NCI-H1694 (cell line): ENCODE results near the gene NOLC1.
A peak's percentile ranks its signal among the peaks of the same experiment; 100 is the strongest.

Source experiments
- DNase-seq: peaks from one replicate; lab custom pipeline; 2025; lab: John Stamatoyannopoulos, UW

NOLC1 gene

DNA sequence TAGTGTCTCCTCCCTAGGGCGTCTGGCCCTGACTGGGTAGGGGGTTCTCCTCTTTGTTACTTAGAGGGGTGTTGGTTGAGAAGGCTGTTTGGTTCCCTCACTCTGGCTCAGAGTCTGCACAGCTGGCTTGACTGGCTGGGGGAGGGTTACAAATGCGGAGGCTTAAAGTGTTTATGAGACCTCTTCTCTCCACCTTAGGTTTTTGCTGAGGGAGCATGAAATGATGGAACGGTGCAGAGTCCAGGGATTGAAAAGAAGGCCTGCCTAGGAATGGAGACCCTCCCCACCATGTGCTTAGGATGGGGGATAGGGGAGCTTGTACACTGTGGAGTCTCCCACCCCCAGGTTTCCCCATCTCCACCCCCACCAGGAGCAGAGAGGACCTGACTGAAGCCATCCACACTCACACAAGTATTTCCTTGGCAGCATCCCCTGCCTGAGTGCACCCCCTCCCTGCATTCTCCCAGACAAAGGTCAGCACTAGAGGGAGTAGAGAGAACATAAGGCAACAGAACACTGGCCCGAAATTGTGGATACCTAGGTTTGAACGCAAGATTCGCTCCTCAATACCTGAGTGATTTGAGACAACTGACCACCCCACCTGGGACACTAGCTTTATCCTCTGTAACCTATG is 30.3 kb upstream of the NOLC1 start:
- DNase-seq, result no peak

DNA sequence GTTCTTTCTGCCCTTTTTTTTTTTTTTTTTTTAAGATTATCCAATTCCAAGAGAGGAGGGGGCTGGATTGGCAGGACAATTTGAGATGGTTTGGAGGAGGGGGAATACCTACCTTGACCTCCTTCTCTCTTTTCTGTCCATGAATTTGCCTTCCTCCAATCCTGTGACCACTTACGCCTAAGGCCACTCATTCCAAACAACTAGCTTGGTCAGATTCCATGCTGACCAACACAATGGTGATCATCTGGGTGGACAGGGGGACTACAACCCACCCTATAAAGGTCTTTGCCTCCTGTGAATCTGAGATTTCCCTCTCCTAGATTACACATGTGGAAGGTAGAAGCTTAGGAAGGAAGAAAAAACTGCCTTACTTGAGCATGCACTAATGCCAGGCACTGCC is 29.7 kb upstream of the NOLC1 start:
- no peak for DNase-seq

GRCh38 chr10:102123223-102123622 is 29.0 kb upstream of the NOLC1 start:
- no peak for DNase-seq

GRCh38 chr10:102131286-102132170 is 20.7 kb upstream of the NOLC1 start:
- DNase-seq, result no peak

DNA sequence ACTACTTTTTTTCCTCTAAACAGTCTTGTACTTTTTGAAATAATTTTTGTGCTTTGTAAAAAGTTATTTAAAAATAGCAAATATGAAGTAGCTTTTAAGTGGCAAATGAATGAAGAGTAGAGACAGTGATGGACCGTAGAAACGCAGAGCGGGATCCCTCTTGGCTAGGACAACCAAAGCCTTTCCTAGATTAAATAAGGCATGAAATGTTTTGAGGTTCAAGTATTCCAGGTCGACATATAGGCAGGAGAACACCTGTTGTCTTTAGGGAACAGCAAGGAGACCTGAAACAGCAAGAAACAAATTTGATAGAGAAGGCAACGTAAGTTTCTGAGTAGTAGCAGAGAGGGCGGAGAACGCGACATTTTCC is 20.0 kb upstream of the NOLC1 start:
- no peak for DNase-seq

- peak; percentile 96 for DNase-seq
Measured at GRCh38 chr10:102132563-102133372, 19.4 kb upstream of the NOLC1 start, which contains the start of gene PPRC1. Gene PPRC1, plus strand, starts transcription at chr10:102133040. Its CDS starts 29 bp downstream, at chr10:102133069.

DNA sequence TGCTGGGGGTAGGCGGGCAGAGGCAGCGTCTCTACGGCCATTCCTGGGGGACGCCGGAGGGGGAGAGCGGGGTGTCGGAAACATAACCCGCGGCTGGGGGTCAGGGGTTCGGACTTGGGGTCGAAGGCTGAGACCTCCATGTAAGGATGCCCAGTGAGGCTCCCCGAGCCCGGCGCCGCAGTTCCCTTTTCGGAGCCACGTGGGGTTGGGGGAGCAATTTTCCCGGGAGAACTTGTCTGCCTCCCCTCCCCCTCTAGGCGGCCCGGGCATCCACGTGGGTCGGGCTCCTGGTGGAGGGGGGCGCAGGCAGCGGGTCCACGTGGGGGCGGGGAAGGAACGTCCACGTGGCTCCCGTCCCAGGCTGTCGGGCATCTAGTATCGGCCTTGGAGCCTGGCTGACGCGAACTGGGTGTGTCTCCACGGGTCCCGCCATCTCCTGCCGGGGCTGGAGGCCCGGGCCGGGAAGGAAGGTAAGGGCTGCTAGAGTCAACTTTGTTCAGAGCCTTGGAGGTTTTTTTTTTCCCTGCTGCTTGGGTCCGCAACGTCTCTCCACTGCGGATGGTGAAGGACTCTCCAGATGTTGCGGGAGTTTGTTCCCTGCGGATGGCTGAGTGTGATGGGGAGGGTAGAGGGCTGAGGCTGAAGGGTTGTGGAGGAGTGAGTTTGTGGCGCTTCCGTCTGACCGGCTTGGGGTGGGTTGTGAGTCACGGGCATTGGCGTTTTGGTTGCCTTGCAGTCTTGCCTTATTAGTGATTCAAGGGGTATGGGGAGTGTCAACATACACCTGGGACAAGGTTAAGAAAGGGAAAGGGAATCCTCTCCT is 18.6 kb upstream of the NOLC1 start:
- peak; percentile 23 for DNase-seq

GRCh38 chr10:102134416-102134815 is 17.8 kb upstream of the NOLC1 start:
- no peak for DNase-seq

- DNase-seq, result no peak
Measured at GRCh38 chr10:102135956-102136526, 16.1 kb upstream of the NOLC1 start.

- DNase-seq, result no peak
Measured at GRCh38 chr10:102139281-102140110, 12.7 kb upstream of the NOLC1 start.

- DNase-seq, result no peak
Measured at GRCh38 chr10:102140218-102140617, 12.0 kb upstream of the NOLC1 start.

DNA sequence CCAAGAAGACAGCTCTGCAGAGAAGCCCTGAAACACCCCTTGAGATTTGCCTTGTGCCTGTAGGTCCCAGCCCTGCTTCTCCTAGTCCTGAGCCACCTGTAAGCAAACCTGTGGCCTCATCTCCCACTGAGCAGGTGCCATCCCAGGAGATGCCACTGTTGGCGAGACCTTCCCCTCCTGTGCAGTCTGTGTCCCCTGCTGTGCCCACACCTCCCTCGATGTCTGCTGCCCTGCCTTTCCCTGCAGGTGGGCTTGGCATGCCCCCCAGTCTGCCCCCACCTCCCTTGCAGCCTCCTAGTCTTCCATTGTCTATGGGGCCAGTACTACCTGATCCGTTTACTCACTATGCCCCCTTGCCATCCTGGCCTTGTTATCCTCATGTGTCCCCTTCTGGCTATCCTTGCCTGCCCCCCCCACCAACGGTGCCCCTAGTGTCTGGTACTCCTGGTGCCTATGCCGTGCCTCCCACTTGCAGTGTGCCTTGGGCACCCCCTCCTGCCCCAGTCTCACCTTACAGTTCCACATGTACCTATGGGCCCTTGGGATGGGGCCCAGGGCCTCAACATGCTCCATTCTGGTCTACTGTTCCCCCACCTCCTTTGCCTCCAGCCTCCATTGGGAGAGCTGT is 11.2 kb upstream of the NOLC1 start:
- DNase-seq, result no peak

DNA sequence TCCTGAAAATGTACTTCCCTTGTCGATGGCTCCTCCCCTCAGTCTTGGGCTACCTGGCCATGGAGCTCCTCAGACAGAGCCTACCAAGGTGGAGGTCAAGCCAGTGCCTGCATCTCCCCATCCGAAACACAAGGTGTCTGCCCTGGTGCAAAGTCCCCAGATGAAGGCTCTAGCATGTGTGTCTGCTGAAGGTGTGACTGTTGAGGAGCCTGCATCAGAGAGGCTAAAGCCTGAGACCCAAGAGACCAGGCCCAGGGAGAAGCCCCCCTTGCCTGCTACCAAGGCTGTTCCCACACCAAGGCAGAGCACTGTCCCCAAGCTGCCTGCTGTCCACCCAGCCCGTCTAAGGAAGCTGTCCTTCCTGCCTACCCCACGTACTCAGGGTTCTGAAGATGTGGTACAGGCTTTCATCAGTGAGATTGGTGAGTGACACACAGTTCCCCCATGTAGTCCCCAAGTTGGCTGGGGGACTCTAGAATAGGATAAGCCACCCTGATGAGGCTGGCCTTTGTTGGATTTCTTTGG is 10.5 kb upstream of the NOLC1 start:
- DNase-seq, result no peak

- no peak for DNase-seq
Measured at GRCh38 chr10:102146971-102147428, 5.2 kb upstream of the NOLC1 start.

DNA sequence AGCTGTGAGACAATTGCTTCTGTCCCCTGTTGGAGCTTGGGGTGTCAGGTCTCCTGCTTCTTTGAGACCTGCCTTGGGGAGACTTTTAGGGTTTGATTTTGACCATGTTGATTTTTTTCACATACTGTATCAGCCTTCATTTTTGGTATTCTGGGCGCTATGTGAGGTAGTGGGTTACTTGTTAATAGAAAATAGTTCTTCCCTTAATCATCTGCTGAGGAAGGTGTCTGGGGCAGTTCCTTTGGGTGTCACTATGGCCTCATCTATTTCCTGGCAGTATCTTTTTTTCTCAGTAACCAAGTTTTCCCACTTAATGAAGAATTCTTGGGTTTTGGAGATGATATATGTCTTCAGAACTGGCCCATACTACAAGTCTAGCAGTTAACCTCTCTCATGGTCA is 4.6 kb upstream of the NOLC1 start:
- DNase-seq, result no peak

GRCh38 chr10:102148275-102148674 is 3.9 kb upstream of the NOLC1 start:
- DNase-seq, result no peak

- DNase-seq, result no peak
Measured at GRCh38 chr10:102150970-102151773, 1.0 kb upstream of the NOLC1 start.

GRCh38 chr10:102152545-102152890 is 329 bp downstream of the NOLC1 start:
- no peak for DNase-seq

GRCh38 chr10:102153093-102153620 is 968 bp downstream of the NOLC1 start:
- no peak for DNase-seq
